Aorta (tissue), 5 donors: ENCODE results near the gene MBIP. TPM values are rescaled to one million over a fixed set of nuclear protein-coding genes. Genes with fewer than 3 reads are reported as not detected.
A peak's percentile ranks its signal among the peaks of the same experiment; 100 is the strongest.

Experiments used
- ATAC-seq: fragments of 200-7000 bp; cut with Tn5 transposase; one replicate; pipeline ENCODE4 v1.9.1; 2022; ENCODE audit warnings: moderate library complexity; ENCODE audit not compliant: low FRiP score
- DNase-seq, 2 donors: peaks; one replicate each; pipeline ENCODE4 v3.0.0-alpha.2; 2020
- H3K27ac ChIP-seq, 2 donors: one replicate each; pipeline ENCODE4 v1.5.1; 2013; ENCODE audit warnings: low read length in 2 of 2, mild to moderate bottlenecking in 2 of 2, moderate library complexity in 2 of 2, control low read depth in 1 of 2, inconsistent platforms in 1 of 2, low read depth in 1 of 2
- H3K27me3 ChIP-seq, 2 donors: one replicate each; pipeline ENCODE4 v1.6.1; 2013; ENCODE audit warnings: control low read depth in 1 of 2, low read length in 1 of 2, mild to moderate bottlenecking in 1 of 2, moderate library complexity in 1 of 2; ENCODE audit not compliant: insufficient read depth in 2 of 2, control insufficient read depth in 1 of 2
- H3K36me3 ChIP-seq, 2 donors: one replicate each; pipeline ENCODE4 v1.6.1; 2013; ENCODE audit warnings: control low read depth in 1 of 2, low read length in 1 of 2, mild to moderate bottlenecking in 1 of 2; ENCODE audit not compliant: insufficient read depth in 2 of 2, control insufficient read depth in 1 of 2
- H3K4me1 ChIP-seq, 2 donors: one replicate each; pipeline ENCODE4 v1.6.1; 2013; ENCODE audit warnings: low read length in 2 of 2, control low read depth in 1 of 2, mild to moderate bottlenecking in 1 of 2, moderate library complexity in 1 of 2; ENCODE audit not compliant: insufficient read depth in 2 of 2, control insufficient read depth in 1 of 2
- H3K4me3 ChIP-seq, 2 donors: one replicate each; pipeline ENCODE4 v1.5.1; 2013; ENCODE audit warnings: low read length in 2 of 2, control low read depth in 1 of 2, mild to moderate bottlenecking in 1 of 2
- H3K9me3 ChIP-seq: one replicate; pipeline ENCODE4 v1.6.1; 2013; ENCODE audit warnings: mild to moderate bottlenecking, low read length; ENCODE audit not compliant: control insufficient read depth
- WGBS, 2 donors: extraction: QIAGEN DNeasy Blood & Tissue Kit; methylation state at CpG; one replicate each; pipeline ENCODE4 v1.1.7; 2013; 5-methylcytosine and 5-hydroxymethylcytosine counted together
- intact Hi-C, 2 donors: fragments of 100-400 bp; cut with DNase I; formaldehyde crosslinking; loops; one replicate each; pipeline versions ENCODE4 v1.14.2 to v1.15.0; 2022
- polyA plus RNA-seq, 2 donors: library from polyadenylated mRNA; stranded (reverse); fragments of 200-250 nt; gene quantifications; one replicate each; pipeline ENCODE4 v1.2.3, GENCODE V29; 2013
- total RNA-seq, 2 donors: library from RNA; stranded (reverse); fragmentation: NEBNext Ultra II Directional; extraction: Animal tissue kit (Norgen Biotek cat#: 25700); gene quantifications; one replicate each; pipeline ENCODE4 v1.2.1, GENCODE V29; 2021
- donor health status: healthy with polysubstance abuse.
- donor health status: Bipolar disorder and iron deficiency.
- donor health status: DM: no; HTN: no; CAD: no.
- donor health status: DM: no; HTN: no; CAD: no.
- donor health status: DM: yes; HTN: yes; CAD: no.

The MBIP gene
- total and polyA plus RNA-seq, 4 donors, result 18.9 to 24.6 (median 21.2) TPM

DNA sequence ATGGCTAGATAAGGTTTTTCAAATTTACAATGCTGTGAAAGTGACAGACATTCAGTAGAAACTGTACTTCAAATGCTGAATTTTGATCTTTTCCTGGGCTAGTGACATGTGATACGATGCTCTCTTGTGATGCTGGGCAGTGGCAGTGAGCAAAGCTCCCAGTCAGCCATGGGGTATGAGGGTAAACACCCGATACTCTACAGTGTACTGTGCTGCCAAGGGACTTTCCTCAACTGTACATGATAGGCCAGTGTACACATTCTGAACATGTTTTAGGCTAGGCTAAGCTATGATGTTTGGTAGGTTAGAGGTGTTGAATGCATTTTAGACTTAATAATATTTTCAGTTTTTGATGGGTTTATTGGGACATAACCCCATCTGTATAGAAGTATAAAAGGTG is 17.6 kb downstream of the MBIP start:
- Histone ChIP-seq H3K4me1 (peaks cover 0 to 2% of the 10 kb centered on the region in 2 donors), H3K36me3 (peaks cover 3% of the 10 kb centered on the region in 2 donors), H3K27ac (no peak overlapping the region), H3K4me3 (no peak overlapping the region), H3K27me3 (no peaks in the 10 kb centered on the region), H3K9me3 (no peaks in the 10 kb centered on the region)
- no peak for DNase-seq
- intact Hi-C loops, result no loop called here
- WGBS, 2 donors, result 82 to 93% methylated on average over 2 of the region's 2 CpGs
- no peak for ATAC-seq

DNA sequence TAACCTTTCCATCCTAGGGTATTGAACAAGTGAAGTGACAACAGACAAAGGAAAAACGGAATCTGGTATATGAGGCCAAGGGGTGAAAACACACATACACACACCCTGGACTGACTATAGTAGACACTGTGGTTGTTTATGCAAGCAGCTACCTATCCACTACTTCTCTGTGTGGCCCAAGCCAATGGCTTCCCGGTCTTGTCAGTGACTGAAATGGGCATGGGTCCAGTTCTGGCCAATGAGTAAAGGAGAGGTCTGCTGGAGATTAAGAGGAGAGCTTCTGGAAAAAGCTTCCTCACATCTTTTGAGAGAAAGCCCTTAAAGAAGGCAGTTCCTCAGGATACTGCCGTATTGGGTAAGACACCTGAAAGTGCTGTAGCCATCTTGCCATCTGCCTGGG is 19.3 kb downstream of the MBIP start:
- Histone ChIP-seq H3K9me3 (no peaks in the 10 kb centered on the region), H3K36me3 (peaks cover 5 to 6% of the 10 kb centered on the region in 2 donors), H3K27me3 (no peaks in the 10 kb centered on the region), H3K4me3 (no peak overlapping the region), H3K4me1 (peaks cover 0 to 2% of the 10 kb centered on the region in 2 donors), H3K27ac (peak overlapping the region in 1 of 2 donors; percentile 25)
- no peak for ATAC-seq
- no peak for DNase-seq
- WGBS, 2 donors, result 92% methylated on average over 3 of the region's 3 CpGs
- intact Hi-C loops, result no loop called here

- no peaks in the 10 kb centered on the region for H3K27me3 ChIP-seq
Measured at GRCh38 chr14:36300337-36300736, 20.1 kb downstream of the MBIP start.

DNA sequence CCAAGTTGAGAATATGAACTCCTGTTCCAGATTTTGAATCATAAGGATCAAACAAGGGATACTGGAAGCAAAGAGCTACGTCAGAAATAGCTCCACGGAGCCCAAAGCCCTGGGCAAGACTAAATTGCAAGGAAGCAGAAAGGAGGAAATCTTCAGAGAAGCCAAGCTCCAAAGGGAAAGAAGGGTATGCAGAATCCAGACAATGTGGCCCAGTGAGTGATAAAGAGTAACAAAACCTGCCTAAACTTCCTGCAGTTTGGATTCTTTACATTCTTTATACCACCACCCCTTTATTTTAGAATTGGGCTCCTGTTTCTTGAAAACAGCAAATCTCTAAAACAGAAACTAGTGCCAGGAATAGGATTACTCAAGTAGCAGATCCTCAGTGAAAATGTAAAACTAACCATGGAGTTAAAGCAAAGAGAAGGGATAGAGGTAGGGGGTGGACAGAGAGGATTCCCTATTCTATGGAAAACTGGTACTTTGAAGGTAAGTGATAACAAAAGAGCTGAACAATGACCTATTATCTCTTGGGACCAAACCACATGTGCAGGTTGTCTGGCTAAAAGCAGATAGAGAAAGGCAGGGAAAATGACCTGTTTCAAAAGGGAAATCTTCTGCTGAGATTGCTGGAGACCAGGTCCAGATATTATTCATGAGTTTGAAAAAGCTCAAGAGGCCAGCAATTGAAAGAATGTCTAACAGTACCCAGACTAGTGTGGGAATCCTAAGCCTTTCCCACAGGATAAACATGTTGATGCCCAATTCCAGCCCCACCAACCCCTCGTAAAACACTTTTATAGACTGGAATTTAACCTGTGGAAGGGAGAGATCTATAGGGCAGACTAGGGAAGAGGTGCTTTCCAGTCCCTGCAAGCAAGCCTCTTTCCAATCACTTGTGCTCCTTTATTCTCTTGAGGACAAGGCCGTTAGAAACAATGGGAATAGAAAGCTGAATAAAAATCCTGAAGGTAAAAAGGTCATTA is 24.5 kb downstream of the MBIP start:
- Histone ChIP-seq H3K9me3 (no peaks in the 10 kb centered on the region), H3K36me3 (peaks cover 4 to 7% of the 10 kb centered on the region in 2 donors), H3K27me3 (no peaks in the 10 kb centered on the region), H3K4me3 (no peak overlapping the region), H3K4me1 (peaks cover 0 to 2% of the 10 kb centered on the region in 2 donors), H3K27ac (no peak overlapping the region)
- DNase-seq, result no peak
- WGBS, 2 donors, result 40 to 45% methylated on average over 4 of the region's 4 CpGs
- intact Hi-C loops, result no loop called here
- ATAC-seq, result no peak

More at GRCh38 chr14:36300337-36300736, 20.1 kb downstream of the MBIP start:
- DNase-seq (no peak), ATAC-seq (no peak)
- intact Hi-C loops, result no loop called here
- Histone ChIP-seq H3K4me1 (peaks cover 0 to 2% of the 10 kb centered on the region in 2 donors), H3K9me3 (no peaks in the 10 kb centered on the region), H3K36me3 (peaks cover 5 to 6% of the 10 kb centered on the region in 2 donors), H3K27ac (no peak overlapping the region), H3K4me3 (no peak overlapping the region)

DNA sequence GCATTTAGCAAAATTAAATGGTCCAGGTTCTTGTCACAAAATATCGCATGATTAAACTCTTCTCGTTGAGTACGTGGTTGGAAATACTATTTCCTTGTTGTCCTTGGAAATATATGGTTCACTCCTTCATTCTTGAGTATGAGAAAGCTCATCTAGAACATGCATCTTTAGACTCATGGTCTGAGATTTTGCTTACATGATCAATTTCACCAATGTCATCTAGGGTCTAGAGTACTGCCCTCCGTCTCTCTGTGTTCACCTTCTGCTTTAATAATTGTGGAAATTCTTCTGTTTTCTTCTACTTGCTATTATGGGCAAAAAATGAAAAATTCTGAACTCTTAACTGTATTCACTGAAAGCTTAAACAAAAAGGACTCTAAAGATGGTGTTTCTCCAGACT is 25.9 kb downstream of the MBIP start:
- peaks cover 4 to 7% of the 10 kb centered on the region in 2 donors for H3K36me3 ChIP-seq
- no peaks in the 10 kb centered on the region for H3K4me1 ChIP-seq
- intact Hi-C loops, result no loop called here
- ATAC-seq (no peak), DNase-seq (no peak)
- H3K4me3 ChIP-seq, result no peak overlapping the region
- H3K27ac ChIP-seq, result no peak overlapping the region
- H3K9me3 ChIP-seq, result no peaks in the 10 kb centered on the region
- no peaks in the 10 kb centered on the region for H3K27me3 ChIP-seq
- WGBS, 2 donors, result 96% methylated on average over 4 of the region's 4 CpGs

GRCh38 chr14:36293824-36294223 is 26.6 kb downstream of the MBIP start:
- 0% methylated on average over 1 of the region's 1 CpG for WGBS, 2 donors
- intact Hi-C loops, result no loop called here
- DNase-seq, result no peak
- Histone ChIP-seq H3K27me3 (no peaks in the 10 kb centered on the region), H3K36me3 (peaks cover 4 to 7% of the 10 kb centered on the region in 2 donors), H3K27ac (no peak overlapping the region), H3K4me1 (no peaks in the 10 kb centered on the region), H3K4me3 (no peak overlapping the region), H3K9me3 (no peaks in the 10 kb centered on the region)
- ATAC-seq, result no peak

GRCh38 chr14:36289954-36290353 is 30.5 kb downstream of the MBIP start:
- intact Hi-C loops, result no loop called here
- WGBS, 2 donors, result 82 to 85% methylated on average over 1 of the region's 1 CpG
- ATAC-seq, result no peak
- no peak overlapping the region for H3K4me3 ChIP-seq
- H3K9me3 ChIP-seq, result no peaks in the 10 kb centered on the region
- no peak overlapping the region for H3K27ac ChIP-seq
- no peaks in the 10 kb centered on the region for H3K27me3 ChIP-seq
- peaks cover 0 to 3% of the 10 kb centered on the region in 2 donors for H3K36me3 ChIP-seq
- DNase-seq, result no peak
- no peaks in the 10 kb centered on the region for H3K4me1 ChIP-seq

- Histone ChIP-seq H3K4me3 (no peak overlapping the region), H3K27ac (no peak overlapping the region), H3K9me3 (no peaks in the 10 kb centered on the region), H3K4me1 (no peaks in the 10 kb centered on the region), H3K27me3 (no peaks in the 10 kb centered on the region), H3K36me3 (no peaks in the 10 kb centered on the region)
- no peak for DNase-seq
- intact Hi-C loops, result no loop called here
- ATAC-seq, result no peak
- WGBS, 2 donors, result 57 to 62% methylated on average over 3 of the region's 3 CpGs
Measured at GRCh38 chr14:36288496-36288895, 31.9 kb downstream of the MBIP start.
